Glomerular visceral epithelial cell (primary cell): ENCODE results near the gene MAFF.
"Not testable (repeated sequence)": the region's sequence is repeated elsewhere in the genome, so short reads cannot be mapped to it uniquely, and the experiment has no call there.

Experiments
- DNase-seq: peaks from one replicate; pipeline ENCODE4 v3.0.0-alpha.2; 2016; ENCODE audit errors: extremely low spot score

The MAFF gene

DNA sequence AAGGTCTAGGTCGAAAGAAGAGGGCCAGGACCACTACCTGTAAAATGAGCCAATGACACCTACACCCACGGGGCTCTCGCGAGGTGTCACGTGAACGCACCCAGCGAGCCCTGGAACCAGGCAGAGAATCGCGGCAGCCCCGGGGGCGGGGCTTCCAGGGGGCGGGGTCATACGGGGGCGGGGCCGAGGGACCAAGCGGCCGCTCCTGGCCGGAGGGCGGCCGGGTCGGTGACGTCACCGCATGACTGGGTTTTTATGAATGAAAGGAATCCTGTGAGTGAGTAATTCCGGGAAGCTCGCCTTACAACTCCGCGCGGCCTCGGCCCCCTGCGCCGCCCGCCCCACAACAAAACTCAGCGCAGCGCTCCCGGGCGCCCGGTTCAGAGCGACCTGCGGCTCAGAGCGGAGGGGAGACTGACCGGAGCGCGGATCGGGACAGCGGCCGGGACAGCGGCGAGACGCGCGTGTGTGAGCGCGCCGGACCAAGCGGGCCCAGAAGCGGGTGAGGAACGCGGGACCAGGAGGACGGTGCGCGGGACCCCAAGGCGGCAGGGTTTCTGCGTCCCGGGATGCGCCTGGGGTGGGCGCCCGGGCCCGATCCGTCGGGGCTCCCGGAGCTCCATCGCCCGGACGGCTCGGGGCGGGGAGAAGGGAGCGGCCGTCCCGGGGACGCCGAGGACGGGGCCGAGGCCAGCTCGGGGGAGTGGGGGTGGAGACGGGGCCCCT lies at the start of gene MAFF:
Gene MAFF (plus strand): TSS at position 284 of the 726 bp plus-strand sequence. CDS start 11,860 bp downstream, outside the sequence.
- DNase-seq: peak; percentile 97

DNA sequence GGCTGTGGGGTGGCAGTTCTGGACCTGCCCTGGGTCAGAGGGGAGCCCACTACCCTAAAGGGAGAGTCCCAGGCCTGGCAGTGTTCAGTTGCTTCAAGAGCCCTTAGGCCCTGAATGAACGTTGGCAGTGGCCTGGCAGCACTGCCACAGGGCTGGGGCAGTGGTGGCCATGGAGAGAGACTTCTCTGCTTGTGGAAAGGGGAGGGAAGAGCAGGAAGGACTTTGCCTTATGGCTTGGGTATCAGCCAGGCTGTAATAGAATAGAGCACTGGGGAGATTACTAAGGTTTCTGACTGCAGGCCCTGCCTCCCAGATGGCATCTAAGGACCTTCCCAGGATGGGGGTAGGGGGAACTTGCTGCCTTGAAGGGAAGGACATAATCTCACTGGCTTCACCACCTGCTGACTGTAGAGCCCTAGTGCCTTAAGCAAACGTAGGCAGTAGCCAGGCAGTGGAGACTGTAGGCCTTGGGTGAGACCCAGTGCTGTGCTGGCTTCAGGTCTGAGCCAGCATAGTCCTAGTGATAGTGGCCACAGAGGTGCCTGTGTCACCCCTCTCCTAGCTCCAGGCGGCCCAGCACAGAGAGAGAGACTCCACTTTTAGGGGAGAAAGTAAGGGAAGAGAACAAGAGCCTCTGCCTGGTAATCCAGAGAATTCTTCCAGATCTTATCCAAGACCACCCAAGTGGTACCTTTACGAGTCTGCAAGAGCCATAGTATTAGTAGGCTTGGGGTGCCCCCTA lies 47.8 kb upstream of the MAFF start:
- DNase-seq: no peak

DNA sequence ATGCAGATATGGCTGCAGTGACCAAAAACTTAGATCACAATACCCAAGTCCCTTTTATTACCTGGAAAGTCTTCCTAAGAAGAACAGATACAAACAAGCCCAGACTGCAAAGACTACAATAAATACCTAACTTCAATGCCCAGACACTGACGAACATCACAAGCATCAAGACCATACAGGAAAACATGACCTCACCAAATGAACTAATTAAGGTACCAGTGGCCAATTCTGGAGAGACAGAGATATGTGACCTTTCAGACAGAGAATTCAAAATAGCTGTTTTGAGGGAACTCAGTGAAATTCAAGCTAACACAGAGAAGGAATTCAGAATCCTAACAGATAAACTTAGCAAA lies 47.3 kb upstream of the MAFF start:
- not testable (repeated sequence) for DNase-seq

DNA sequence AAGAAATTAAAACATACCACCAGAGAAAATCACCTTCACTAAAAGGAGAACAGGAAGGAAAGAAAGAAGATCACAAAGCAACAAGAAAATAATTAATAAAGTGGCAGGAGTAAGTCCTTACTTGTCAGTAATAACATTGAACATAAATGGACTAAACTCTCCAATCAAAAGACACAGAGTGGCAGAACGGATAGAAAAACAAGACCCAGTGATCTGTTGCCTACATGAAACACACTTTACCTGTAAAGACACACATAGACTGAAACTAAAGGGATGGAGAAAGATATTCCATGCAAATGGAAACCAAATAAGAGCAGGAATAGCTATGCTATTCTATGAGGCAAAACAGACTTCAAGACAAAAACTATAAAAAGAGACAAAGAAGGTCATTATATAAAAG lies 46.1 kb upstream of the MAFF start:
- DNase-seq: no peak

DNA sequence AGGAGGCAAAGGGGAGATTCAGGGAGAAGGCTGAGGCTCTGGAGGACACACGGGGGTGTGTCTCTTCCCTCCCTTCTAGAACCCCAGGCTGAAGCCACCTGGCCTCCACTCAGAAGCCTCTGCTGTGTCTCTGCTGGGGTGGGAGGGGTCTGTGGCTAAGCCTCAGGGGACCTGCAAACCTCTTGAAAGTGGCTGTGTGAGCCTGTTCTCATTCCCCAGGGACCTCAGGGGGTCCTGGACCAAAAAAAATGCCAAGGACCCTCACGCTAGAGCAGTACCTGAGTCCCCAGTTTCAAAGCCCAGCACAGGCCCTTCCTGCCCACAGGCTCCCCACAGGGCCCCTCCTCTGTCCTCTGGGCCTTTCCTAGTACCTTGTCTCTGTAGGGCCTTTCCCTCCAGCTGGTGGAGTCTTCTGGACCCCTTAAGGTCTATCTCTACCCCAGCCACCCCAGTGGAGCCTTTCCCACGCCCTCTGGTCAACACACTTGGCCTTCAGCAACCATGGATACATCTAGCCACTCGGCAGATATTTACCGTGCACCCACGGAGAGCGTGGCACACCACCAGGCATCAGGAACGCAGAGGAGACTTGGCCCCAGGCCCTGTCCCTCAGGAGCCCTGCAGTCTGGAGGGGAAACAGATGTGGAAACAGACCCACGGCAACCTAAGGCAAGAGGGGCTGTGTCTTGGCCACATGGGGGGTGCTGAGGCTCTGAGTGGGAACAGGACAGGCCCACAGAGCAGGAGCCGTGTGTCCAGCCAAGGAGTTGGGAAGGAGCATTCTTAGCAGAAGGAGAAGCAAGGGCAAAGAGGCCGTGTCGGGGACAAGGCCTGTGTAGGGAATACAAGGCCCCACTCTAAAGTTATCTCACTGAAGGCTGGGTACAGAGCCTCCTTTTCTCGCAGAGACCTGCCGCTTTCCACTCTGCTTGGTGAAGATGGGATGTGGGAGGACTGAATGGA lies 38.6 kb upstream of the MAFF start:
- DNase-seq: no peak

DNA sequence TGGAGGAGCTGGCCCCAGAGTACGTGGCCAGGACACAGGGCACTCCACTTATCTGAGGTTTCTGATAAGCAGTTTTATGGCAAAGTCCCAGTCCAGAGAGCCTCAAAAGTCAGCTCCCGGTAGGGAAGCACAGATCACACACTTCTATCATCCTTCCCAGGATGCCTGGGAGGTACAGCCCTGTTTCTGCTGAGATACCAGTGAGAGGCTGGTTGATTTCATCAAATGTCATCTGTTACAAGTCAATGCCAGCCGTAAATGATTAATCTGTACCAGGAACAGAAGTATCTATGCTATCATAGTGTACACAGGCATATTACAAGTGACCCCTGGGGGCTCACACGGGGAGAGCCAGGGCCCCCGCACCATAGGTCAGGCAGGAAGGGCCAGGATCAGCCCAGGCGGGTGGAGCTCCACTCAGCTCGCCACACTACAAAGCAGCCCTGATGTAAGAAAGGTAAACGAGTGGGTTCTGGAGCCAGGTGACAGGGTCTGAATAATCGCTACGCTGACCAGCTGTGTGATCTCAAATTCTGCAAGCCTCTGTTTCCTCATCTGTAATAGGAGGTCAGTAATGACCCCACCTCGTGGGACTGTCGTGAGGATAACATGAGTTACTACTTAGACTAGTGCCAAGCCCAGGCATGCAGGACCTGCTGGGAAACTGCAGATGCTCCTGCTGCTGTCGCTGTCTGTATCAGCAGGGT lies 37.8 kb upstream of the MAFF start:
- no peak for DNase-seq

DNA sequence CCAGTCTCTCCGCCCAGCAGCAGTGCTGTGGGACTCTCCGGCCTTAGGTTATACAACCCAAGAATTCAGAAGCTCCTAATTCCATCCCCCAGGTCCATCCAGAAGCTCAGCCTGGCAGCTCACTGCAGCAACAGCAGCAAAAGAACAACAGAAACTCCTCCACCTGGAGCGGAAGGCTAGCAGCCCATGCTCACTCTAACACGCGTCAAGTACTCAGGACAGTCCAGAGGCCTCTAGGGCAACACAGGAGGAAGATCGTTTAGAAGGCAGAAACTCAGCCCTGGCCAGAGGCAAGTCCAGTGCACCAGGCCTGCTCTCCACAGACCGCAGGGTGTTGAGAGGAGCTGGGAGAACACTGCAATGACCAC lies 37.3 kb upstream of the MAFF start:
- DNase-seq: no peak

DNA sequence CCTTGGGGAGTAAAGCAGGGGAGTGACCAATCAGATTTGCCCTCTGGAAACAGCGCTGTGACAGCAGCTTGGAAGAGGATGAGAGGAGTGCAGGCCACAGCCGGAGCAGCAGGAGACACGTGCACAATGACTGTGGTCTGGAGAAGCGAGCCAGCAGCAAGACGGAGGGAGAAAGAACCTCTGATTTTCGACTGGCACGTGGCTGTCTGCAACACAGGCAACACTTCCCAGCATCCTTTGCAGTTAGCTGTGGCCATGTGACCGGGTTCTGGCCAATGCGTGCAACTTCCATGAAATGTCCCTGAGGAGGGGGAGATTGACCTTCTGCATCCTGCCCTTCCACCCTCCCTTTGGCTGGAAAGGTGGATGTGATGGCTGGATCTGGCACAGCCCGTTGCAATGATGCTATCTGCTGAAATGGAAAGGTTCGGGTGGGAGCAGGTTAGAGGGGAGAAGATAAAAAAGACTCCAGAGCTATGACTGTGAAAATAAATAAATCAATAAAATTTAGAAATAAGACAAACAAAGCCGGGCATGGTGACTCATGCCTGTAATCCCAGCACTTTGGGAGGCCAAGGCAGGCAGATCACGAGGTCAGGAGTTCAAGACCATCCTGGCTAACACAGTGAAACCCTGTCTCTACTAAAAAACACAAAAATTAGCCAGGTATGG lies 35.7 kb upstream of the MAFF start:
- DNase-seq: no peak

DNA sequence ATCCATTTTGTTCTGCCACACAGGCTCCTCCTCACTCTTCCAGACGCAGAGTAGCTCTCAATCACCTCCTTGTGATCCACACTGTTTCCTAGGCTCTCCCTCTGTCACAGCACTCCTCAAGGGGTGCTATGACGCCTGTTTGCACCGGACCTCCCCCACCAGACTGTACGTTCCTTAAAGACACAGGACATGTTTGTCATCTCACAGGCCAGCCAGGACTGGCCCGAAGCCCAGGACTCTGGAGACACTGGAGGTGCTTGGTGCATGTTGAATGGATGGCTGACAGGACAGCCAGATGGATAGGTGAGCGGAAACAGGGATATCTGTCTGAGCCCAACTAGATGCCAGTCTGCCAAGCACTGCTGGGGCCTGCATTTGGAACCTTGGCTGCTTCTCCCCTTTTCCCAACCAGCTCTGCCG lies 33.8 kb upstream of the MAFF start:
- no peak for DNase-seq

DNA sequence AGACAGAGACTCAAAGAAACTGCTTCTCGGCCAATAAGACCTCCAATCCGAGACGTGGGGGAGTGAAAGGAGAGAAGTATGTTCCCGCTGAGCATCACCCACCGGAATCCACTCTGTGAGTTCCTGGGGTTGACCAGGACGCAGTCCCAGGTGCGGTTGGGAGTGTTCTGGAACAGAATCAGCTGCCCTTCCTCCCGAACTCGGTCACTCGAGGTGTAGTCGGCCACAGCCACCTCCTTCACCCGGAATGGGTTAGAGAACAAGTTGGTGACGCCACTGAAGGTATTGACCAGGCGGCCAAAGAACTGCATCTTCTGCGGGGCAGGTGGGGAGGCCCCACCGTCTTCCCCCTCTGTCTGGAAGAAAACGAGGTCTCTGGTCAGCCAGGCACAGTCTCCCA lies 32.7 kb upstream of the MAFF start:
- no peak for DNase-seq

DNA sequence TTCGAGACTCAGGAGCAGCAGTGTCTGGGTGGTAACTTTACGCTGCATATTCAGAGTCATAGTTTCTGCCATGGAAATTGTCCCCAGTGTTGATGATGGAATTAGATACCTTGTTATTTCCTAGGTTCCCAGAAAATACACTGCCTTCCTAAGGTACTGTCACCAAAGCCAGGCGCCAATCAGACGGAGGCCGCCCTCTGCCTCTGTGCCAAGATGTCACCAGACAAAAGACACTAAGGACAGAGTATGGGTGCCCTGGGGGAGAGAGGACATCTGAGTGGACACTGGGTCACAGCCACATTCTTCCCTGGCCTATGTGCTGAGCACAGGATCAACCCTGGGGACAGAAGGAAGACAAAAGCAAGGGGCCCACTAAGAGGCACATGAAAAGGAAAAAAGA lies 31.3 kb upstream of the MAFF start:
- DNase-seq: no peak

DNA sequence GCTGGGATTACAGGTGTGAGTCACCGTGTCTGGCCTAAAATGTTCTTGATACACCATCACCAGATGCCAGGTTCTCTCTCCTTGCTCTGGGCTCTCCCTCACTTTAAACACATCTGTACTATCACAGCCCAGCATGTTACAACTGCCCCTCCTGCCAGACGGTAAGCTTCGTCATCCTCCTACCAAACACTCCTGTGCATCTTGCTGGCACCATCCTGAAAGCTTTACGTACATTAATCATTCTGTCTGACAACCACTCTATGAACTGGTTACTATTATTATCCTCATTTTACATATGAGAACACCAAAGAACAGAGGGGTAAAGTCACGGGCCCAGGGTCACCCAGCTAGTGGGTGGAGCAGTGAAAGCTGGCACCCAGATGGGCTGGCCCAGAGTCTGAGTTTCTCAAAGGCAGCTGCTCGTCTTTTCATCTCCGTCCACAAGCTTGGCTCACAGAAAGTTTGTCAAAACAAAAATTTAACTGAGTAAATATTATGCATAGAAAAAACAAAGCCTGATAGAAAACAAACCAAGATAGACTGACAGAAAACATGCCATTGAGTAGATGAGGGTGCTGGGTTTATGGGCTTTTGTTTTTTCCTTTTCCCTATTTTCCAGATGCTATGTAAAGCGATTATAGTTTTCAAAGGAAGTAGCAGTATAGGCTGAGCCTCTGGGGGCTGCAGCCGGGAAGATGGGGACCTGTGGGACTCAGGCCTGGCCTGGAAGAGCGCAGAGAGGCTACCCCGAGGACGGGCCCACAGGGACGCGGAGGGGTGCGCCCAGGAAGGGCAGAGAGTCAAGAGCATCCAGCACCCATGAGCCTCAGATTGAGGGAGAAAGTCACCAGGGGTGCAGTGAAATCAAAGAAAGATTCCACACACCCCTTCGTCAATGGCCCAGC lies 29.6 kb upstream of the MAFF start:
- DNase-seq: no peak

DNA sequence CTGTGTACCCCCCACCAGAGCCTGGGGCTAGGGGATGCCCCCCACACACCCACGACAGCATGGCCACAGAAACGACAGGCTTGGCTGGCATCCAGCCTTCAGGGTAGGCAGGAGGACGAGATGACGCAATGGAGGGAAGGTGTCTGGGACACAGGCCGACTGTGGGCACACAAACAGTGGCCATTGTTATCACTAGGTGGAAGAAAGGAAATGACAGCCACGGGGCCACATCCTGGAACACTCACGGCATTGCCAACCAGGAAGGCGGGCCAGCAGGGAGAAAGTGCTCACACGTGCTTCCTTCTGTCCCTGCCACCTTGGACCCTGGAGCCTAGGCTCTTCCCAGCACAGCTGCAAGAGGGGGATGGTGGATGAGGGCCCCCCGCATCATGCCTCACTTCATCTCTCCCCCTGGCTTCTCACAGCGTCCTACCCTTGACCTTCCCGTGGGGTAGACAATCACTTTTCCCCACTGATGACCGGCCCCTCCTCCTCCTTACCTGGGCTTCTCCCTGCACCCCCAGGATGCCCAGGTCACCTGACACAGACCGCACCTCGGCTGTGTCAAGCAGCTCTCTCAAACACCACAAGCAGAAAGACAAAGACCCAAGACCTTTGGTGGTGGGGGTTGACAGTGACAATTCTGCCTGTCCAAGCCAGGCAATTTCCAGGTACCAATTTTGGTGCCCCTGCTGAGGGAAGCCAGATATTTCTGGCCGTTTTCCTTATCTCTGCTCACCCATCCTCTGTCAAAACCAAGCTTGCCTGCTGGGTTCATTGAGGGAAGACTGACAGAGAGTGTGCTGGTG lies 28.8 kb upstream of the MAFF start:
- no peak for DNase-seq

DNA sequence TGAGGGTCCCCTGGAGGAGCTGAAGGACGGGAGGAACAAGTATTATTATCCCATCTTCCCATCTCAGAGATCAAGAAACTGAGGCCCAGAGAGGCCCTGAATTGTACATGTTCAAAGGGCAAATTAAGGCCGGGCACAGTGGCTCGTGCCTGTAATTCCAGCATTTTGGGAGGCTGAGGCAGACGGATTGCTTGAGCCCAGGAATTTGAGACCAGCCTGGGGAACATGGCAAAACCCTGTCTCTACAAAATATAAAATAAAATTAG lies 28.2 kb upstream of the MAFF start:
- DNase-seq: no peak

DNA sequence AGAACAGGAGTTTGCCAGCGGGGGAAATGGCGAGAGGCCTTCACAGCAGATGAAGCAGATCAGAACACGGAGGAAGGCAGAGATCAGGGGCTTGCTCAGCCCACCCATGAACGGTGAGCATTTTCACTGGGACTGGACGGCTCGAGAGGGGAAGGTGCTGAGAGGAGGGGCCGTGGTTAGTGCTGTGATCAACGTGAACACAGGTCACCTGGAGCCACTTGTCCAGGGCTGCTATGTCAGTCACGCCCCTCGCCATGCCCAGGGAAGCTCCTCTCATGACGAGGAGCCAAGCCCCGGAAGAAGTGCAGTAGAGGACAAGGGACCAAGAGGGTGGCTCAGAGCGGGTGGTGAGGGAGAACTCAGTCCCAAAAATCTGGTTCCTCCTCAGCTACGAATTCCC lies 27.2 kb upstream of the MAFF start:
- DNase-seq: no peak

DNA sequence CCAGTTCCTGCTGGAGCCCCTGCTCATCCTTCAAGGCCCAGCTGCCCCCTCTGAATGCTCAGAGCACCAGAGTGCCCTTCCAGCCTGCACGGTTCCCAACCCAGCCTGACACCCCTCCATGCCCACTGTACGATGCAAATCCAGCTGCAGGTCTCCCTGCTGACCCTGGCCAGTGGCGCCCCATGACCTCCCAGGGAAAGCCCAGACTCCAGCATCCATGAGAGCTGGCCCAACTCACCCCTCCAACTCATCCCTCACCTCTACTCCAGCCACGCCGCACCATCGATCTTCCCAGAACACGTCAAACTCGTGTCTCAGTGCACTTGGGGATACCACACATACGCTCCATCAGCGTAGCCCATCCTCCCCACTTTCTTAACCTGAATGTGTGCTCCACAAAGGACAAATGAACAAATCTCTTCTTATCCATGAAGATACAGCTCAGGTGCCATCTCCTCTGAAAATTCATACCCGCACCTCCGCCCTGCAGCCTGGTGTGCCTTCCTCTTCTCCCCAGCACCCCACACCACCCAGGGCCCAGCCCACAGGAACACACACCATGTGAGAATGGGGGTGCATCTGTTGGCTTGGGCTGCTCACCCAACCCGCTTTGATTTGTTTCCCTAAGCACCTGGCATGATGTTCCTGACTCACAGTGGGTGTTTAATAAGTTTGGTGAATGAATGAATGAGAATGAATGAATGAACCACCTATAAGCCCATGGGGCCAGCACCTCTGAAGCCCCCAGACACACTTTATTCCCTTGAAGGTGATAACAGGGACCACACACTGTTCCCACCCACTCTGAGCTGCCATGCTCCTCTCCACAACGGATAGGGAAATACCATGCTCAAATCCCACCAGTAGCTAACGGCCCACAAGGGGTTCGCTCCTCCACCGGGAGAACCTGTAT lies 26.3 kb upstream of the MAFF start:
- DNase-seq: no peak

DNA sequence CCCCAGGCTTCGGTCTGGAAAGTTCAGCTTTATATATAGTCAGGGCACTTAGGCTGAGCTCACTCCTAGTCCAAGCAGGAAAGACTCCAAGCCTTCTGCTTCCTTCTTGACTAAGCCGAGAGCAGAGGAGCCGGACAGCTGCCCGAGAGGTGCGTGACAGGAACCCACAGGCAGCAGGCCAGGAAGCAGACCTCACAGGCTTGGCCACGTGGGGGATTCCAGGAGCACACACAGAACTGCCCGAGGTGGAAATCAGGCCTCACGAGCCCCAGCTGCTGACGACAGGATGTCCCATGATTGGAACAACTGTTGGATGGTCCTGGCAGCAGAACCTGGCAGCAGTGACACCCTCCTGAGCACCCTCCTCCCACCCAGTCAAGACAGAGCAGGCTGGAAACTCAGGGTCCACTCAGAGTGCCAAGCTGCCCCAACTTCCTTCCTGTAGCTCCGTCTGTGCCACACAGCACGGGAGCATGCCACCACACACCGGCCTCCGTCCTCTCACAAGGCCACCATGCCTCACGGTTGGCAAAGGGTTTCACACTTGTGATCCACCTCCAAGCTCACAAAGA lies 25.5 kb upstream of the MAFF start:
- DNase-seq: peak; percentile 93

DNA sequence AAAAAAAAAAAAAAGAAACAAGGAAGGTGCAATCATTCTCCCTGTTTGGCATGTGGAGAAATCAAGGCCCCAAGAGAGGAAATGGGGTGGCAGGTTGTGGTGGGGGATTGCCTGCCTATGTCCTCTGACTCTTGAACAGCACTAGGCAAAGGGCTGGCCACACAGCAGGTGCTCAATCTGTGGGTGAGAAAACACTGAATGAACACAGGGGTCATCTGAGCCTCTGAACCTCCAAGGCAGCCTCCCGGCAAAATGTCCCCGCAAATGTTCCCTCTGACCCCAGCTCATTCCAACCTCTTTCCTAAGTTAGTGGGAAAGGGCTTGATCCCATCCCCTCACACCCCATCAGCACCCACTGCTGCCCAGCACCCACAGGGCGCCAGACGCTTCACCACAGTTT lies 24.8 kb upstream of the MAFF start:
- DNase-seq: no peak
